Measurements from ENCODE around the gene MADD.

GRCh38 chr11:47276923-47277322, 7.0 kb downstream of the MADD start:
- TF ChIP-seq POLR2AphosphoS5 (IDR thresholded peaks at IDR 0.05; ENCODE audit: low read depth, low read length) (no peak), TAF1 (IDR thresholded peaks at IDR 0.05; ENCODE audit: borderline replicate concordance, insufficient read depth, low read length) (no peak)
